HEK293 (cell line): ENCODE results near the gene HYAL4.
A peak's percentile ranks its signal among the peaks of the same experiment; 100 is the strongest.

ENCODE experiments used
- BCL6B ChIP-seq: fragments of 450-650 bp; formaldehyde crosslinking; IDR thresholded peaks from 2 replicates; pipeline ENCODE4 v1.5.1; 2017; ENCODE audit warnings: missing biosample characterization, missing genetic modification characterization
- FEZF1 ChIP-seq: fragments of 450-650 bp; formaldehyde crosslinking; IDR thresholded peaks from 2 replicates; pipeline ENCODE4 v1.5.1; 2016; ENCODE audit warnings: missing biosample characterization, missing genetic modification characterization
- GLI2 ChIP-seq: fragments of 450-650 bp; formaldehyde crosslinking; IDR thresholded peaks from 2 replicates; pipeline ENCODE4; 2017; ENCODE audit warnings: missing biosample characterization, missing genetic modification characterization, low read depth, borderline replicate concordance
- GLIS1 ChIP-seq: fragments of 450-650 bp; formaldehyde crosslinking; IDR thresholded peaks from 2 replicates; pipeline ENCODE4 v1.5.1; 2016; ENCODE audit warnings: missing biosample characterization, missing genetic modification characterization
- IKZF3 ChIP-seq: fragments of 450-650 bp; IDR thresholded peaks from 2 replicates; pipeline ENCODE4 v1.5.0; 2018; ENCODE audit warnings: missing biosample characterization, mild to moderate bottlenecking, missing genetic modification characterization, moderate library complexity
- KLF7 ChIP-seq: fragments of 450-650 bp; formaldehyde crosslinking; IDR thresholded peaks from 2 replicates; pipeline ENCODE4 v1.5.1; 2016; ENCODE audit warnings: missing biosample characterization, missing genetic modification characterization, borderline replicate concordance
- KLF9 ChIP-seq: fragments of 450-650 bp; formaldehyde crosslinking; IDR thresholded peaks from 2 replicates; pipeline ENCODE4 v1.5.1; 2016; ENCODE audit warnings: missing biosample characterization, missing genetic modification characterization, low read depth
- PRDM6 ChIP-seq: fragments of 450-650 bp; formaldehyde crosslinking; IDR thresholded peaks from 2 replicates; pipeline ENCODE4 v1.5.1; 2017; ENCODE audit warnings: missing biosample characterization, missing genetic modification characterization
- SCRT1 ChIP-seq: fragments of 450-650 bp; formaldehyde crosslinking; IDR thresholded peaks from 2 replicates; pipeline ENCODE4 v1.5.1; 2016; ENCODE audit warnings: missing biosample characterization, missing genetic modification characterization, borderline replicate concordance
- SCRT2 ChIP-seq: fragments of 450-650 bp; formaldehyde crosslinking; IDR thresholded peaks from 2 replicates; pipeline ENCODE4 v1.5.1; 2016; ENCODE audit warnings: missing biosample characterization, missing genetic modification characterization
- TSHZ1 ChIP-seq: fragments of 450-650 bp; formaldehyde crosslinking; IDR thresholded peaks from 2 replicates; pipeline ENCODE4 v1.5.1; 2016; ENCODE audit warnings: missing biosample characterization, missing genetic modification characterization, borderline replicate concordance
- ZBTB17 ChIP-seq: fragments of 450-650 bp; formaldehyde crosslinking; IDR thresholded peaks from 2 replicates; pipeline ENCODE4 v1.5.1; 2016; ENCODE audit warnings: missing biosample characterization, missing genetic modification characterization
- ZBTB44 ChIP-seq: fragments of 450-650 bp; IDR thresholded peaks from 2 replicates; pipeline ENCODE4 v1.5.1; 2018; ENCODE audit warnings: missing biosample characterization, mild to moderate bottlenecking, missing genetic modification characterization
- ZBTB8A ChIP-seq: fragments of 450-650 bp; formaldehyde crosslinking; IDR thresholded peaks from 2 replicates; pipeline ENCODE4 v1.5.1; 2016; ENCODE audit warnings: missing biosample characterization, missing genetic modification characterization
- ZEB2 ChIP-seq: fragments of 450-650 bp; formaldehyde crosslinking; IDR thresholded peaks from 2 replicates; pipeline ENCODE4 v1.5.1; 2016; ENCODE audit warnings: missing biosample characterization, missing genetic modification characterization
- ZFHX2 ChIP-seq: fragments of 450-650 bp; formaldehyde crosslinking; conservative IDR thresholded peaks from 2 replicates; pipeline ENCODE4 v1.5.1; 2016; ENCODE audit warnings: missing biosample characterization, missing genetic modification characterization
- ZNF184 ChIP-seq: fragments of 450-650 bp; IDR thresholded peaks from 2 replicates; pipeline ENCODE4 v1.5.1; 2018; ENCODE audit warnings: missing biosample characterization, mild to moderate bottlenecking, missing genetic modification characterization
- ZNF221 ChIP-seq: fragments of 450-650 bp; formaldehyde crosslinking; IDR thresholded peaks from 2 replicates; pipeline ENCODE4 v1.5.1; 2017; ENCODE audit warnings: missing biosample characterization, missing genetic modification characterization, borderline replicate concordance
- ZNF449 ChIP-seq: fragments of 450-650 bp; formaldehyde crosslinking; IDR thresholded peaks from 2 replicates; pipeline ENCODE4 v1.5.1; 2017; ENCODE audit warnings: missing biosample characterization, mild to moderate bottlenecking, missing genetic modification characterization, moderate library complexity
- ZNF510 ChIP-seq: fragments of 450-650 bp; formaldehyde crosslinking; IDR thresholded peaks from 2 replicates; pipeline ENCODE4 v1.5.1; 2018; ENCODE audit warnings: mild to moderate bottlenecking, missing genetic modification characterization, missing biosample characterization; ENCODE audit not compliant: insufficient replicate concordance
- ZNF580 ChIP-seq: fragments of 450-650 bp; formaldehyde crosslinking; IDR thresholded peaks from 2 replicates; pipeline ENCODE4 v1.5.1; 2016; ENCODE audit warnings: missing biosample characterization, missing genetic modification characterization
- ZNF623 ChIP-seq: fragments of 450-650 bp; formaldehyde crosslinking; IDR thresholded peaks from 2 replicates; pipeline ENCODE4 v1.5.1; 2016; ENCODE audit warnings: missing biosample characterization, missing genetic modification characterization
- ZNF629 ChIP-seq: fragments of 450-650 bp; formaldehyde crosslinking; IDR thresholded peaks from 2 replicates; pipeline ENCODE4 v1.5.1; 2017; ENCODE audit warnings: missing biosample characterization, missing genetic modification characterization
- ZNF654 ChIP-seq: fragments of 450-650 bp; formaldehyde crosslinking; IDR thresholded peaks from 2 replicates; pipeline ENCODE4 v1.5.1; 2016; ENCODE audit warnings: low read depth, missing biosample characterization, missing genetic modification characterization
- ZNF707 ChIP-seq: fragments of 450-650 bp; formaldehyde crosslinking; IDR thresholded peaks from 2 replicates; pipeline ENCODE4 v1.5.1; 2016; ENCODE audit warnings: missing biosample characterization, missing genetic modification characterization
- ZNF843 ChIP-seq: fragments of 450-650 bp; formaldehyde crosslinking; IDR thresholded peaks from 2 replicates; pipeline ENCODE4 v1.5.1; 2016; ENCODE audit warnings: missing biosample characterization, missing genetic modification characterization
- ZSCAN30 ChIP-seq: fragments of 450-650 bp; IDR thresholded peaks from 2 replicates; pipeline ENCODE4 v1.5.1; 2018; ENCODE audit warnings: missing biosample characterization, mild to moderate bottlenecking, missing genetic modification characterization, moderate library complexity
- ZXDB ChIP-seq: fragments of 450-650 bp; formaldehyde crosslinking; IDR thresholded peaks from 2 replicates; pipeline ENCODE4 v1.5.1; 2016; ENCODE audit warnings: missing biosample characterization, missing genetic modification characterization

Gene HYAL4

GRCh38 chr7:123797673-123798531 lies 47.1 kb upstream of the HYAL4 start (continued):
- TF ChIP-seq ZEB2, result 0 out of 2 replicates have a peak, but pooled peaks have one; percentile 50
- TF ChIP-seq ZNF654 (tag by site-specific recombination), result peak; percentile 85
- peak; percentile 74; the same call in 1 of the 2 replicates for TF ChIP-seq TSHZ1 (tag by site-specific recombination)
- TF ChIP-seq PRDM6 (tag by site-specific recombination), result peak; percentile 87
- TF ChIP-seq ZNF707 (tag by site-specific recombination), result no peak
- TF ChIP-seq KLF7 (tag by site-specific recombination), result peak; percentile 48; the same call in 1 of the 2 replicates
- TF ChIP-seq ZBTB8A, result 0 out of 2 replicates have a peak, but pooled peaks have one; percentile 21
- peak; percentile 52; the same call in 1 of the 2 replicates for TF ChIP-seq KLF9 (tag by site-specific recombination)
- TF ChIP-seq ZSCAN30 (tag by site-specific recombination), result 0 out of 2 replicates have a peak, but pooled peaks have one; percentile 44
- peak; percentile 94 for TF ChIP-seq SCRT2 (tag by site-specific recombination)
- peak; percentile 75 for TF ChIP-seq ZXDB (tag by site-specific recombination)
- TF ChIP-seq ZNF580 (tag by site-specific recombination), result peak; percentile 26; the same call in 1 of the 2 replicates
- TF ChIP-seq IKZF3 (tag by site-specific recombination), result peak; percentile 71; the same call in 1 of the 2 replicates
- peak; percentile 55; the same call in 1 of the 2 replicates for TF ChIP-seq ZBTB17 (tag by site-specific recombination)
- no peak for TF ChIP-seq ZFHX2 (tag by site-specific recombination)
- peak; percentile 8; the same call in 1 of the 2 replicates for TF ChIP-seq BCL6B (tag by site-specific recombination)
- TF ChIP-seq ZNF449 (tag by site-specific recombination), result peak; percentile 27; the same call in 1 of the 2 replicates
- peak; percentile 41; the same call in 1 of the 2 replicates for TF ChIP-seq ZNF623 (tag by site-specific recombination)
- TF ChIP-seq ZBTB44 (tag by site-specific recombination), result peak; percentile 95
- TF ChIP-seq FEZF1 (tag by site-specific recombination), result peak; percentile 63
- no peak for TF ChIP-seq ZNF510 (tag by site-specific recombination)
- no peak for TF ChIP-seq GLIS1 (tag by site-specific recombination)
- peak; percentile 51 for TF ChIP-seq SCRT1
- TF ChIP-seq ZNF843 (tag by site-specific recombination), result peak; percentile 91
- TF ChIP-seq ZNF629, result peak; percentile 75
- 0 out of 2 replicates have a peak, but pooled peaks have one; percentile 10 for TF ChIP-seq ZNF184 (tag by site-specific recombination)
- peak; percentile 59; the same call in 1 of the 2 replicates for TF ChIP-seq GLI2
- TF ChIP-seq ZNF221 (tag by site-specific recombination), result no peak
